HG03066 (cell line): ENCODE results near the gene IER3.
"Not testable (repeated sequence)": the region's sequence is repeated elsewhere in the genome, so short reads cannot be mapped to it uniquely, and the experiment has no call there.

ENCODE experiments used
- ATAC-seq: cut with Tn5 transposase; IDR thresholded peaks from one replicate; pipeline ENCODE4 v1.9.1; 2021; ENCODE audit warnings: low read depth; ENCODE audit not compliant: unreplicated experiment

The IER3 gene

DNA sequence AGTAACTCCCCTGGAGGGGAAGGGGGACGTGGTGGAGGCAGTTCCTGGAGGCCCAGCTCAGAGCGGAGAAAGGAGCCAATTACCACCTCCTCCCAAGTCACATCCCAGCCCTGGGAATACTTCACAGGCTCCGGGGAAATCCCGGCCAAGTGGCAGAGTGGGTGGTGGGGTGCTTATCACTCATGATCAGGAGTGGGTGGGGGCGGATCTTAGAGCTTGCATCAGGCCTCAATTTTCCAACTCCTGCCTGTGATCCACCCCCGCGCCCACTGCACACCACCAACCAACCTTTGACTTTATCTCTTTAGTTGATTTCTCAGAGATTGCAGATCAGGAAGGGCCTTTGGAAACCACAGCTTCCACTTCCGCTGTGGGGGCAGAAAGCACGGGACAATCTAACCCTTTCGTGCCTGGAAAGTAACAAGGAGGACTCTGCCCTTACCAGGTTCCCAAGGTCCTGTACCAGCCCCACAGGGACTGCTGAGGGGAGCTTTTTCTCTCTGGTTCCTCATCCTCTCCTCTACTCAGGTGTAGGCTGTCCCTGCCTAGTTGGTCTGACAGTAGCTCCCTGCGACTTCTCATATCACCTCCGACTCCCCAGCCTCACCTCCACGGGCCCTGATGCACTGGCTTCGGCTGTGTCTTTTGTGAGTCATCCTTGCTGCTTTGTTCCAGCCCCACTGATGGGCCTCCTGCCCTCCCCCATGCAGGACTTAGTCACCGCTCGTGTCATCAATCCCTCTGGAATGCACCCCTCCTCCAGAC lies 24.9 kb upstream of the IER3 start:
- no peak for ATAC-seq

DNA sequence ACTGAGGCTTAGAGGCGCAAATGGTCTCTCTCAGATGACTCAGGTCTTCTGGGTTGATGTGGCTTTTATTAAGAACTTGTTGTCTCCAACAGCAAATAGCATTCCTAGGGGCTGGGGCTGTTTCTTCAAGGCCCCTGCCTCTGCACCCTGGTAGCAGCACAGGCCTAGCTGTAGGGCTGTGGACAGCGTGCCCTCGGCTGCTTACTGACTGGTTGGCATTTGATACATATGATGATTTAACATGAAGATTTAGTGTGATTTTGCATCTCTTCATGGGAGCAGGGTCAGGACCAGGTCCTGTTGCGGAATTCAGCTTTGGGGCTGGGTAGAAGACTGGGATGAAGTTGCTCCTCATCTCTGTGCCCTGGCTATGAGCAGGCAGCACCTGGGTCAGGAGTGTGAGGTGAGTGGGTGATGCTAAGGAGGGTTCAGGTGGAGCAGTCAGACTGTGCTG lies 24.3 kb upstream of the IER3 start:
- no peak for ATAC-seq

DNA sequence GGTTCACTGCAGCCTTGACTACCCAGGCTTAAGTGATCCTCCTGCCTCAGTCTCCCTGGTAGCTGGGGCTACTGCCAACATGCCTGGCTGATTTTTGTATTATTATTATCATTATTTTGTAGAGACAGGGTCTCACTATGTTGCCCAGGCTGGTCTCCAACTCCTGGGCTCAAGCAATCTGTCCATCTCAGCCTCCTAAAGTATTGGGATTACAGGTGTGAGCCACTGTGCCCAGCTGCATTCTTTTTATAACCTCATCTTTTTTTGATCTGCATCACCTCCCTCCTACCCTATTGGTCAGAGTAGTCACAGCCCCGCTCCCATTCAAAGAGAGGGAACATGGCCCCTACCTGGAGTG lies 23.6 kb upstream of the IER3 start:
- ATAC-seq = no peak

GRCh38 chr6:30767158-30767943 lies 23.0 kb upstream of the IER3 start:
- ATAC-seq = no peak

GRCh38 chr6:30766461-30767157 lies 22.3 kb upstream of the IER3 start:
- no peak for ATAC-seq

DNA sequence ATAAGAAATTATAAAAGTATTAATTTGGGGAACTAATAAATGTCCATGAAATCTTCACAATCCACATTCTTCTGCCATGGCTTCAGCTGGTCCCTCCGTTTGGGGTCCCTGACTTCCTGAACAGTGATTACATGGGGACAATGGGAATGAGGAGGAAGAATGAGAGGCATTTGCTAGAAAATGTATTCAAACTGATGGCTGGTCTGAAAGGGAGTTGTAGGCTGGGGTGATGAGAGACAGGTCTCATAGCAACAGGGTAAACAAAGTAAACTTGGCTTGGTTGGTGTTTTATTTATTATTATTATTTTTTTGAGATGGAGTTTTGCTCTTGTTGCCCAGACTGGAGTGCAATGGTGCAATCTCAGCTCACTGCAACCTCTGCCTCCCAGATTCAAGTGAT lies 21.1 kb upstream of the IER3 start:
- not testable (repeated sequence) for ATAC-seq

- ATAC-seq = not testable (repeated sequence)
These were observed 20.2 kb upstream of the IER3 start for GRCh38 chr6:30764490-30765043.

- no peak for ATAC-seq
These were observed 19.5 kb upstream of the IER3 start for GRCh38 chr6:30763618-30764489.

GRCh38 chr6:30763155-30763617 lies 18.8 kb upstream of the IER3 start:
- no peak for ATAC-seq

- no peak for ATAC-seq
These were observed 17.6 kb upstream of the IER3 start for GRCh38 chr6:30761791-30762429.

DNA sequence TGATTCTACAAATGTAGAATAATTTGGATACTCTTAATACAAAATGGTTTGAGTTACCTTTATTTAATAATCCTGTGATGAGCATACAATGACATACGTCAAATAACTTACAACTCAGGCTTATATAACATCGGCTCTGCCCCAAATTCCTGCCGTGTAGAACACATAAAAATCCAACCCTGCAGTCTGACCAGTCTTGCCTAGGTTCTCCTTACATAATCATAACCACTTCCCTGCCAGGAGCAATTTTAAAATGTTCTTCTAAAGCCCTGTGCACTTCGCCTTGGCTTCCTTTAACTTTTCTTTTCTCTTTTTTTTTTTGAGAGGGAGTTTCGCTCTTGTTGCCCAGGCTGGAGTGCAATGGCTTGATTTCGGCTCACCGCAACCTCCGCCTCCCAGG lies 16.2 kb upstream of the IER3 start:
- ATAC-seq = no peak

DNA sequence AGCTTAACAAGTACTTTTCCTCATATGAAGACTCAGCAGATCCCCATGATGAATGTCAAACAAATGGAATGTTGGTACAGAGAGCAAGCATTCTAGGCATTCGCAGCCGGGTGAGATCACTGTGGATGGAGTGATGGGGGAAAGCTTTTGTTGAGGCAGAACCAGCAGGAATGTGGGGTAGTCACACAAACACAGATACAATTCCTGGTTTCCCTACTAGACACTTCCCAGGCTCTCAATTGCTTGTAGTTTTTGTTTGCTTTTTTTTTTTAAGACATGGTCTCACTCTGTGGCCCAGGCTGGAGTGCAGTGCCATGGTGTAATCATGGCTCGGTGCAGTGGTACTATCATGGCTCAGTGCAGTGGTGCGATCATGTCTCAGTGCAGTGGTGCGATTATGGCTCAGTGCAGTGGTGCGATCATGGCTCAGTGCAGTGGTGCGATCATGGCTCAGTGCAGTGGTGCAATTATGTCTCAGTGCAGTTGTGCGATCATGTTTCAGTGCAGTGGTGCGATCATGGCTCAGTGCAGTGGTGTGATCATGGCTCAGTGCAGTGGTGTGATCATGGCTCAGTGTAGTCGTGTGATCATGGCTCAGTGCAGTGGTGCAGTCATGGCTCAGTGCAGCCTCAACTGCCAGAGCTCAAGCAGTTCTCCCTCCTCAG lies 15.4 kb upstream of the IER3 start:
- ATAC-seq = no peak

- ATAC-seq = no peak
These were observed 13.0 kb upstream of the IER3 start for GRCh38 chr6:30757261-30757904.

- ATAC-seq = not testable (repeated sequence)
These were observed 12.2 kb upstream of the IER3 start for GRCh38 chr6:30756405-30757003.

- ATAC-seq = no peak
These were observed 10.3 kb upstream of the IER3 start for GRCh38 chr6:30754631-30755030.

DNA sequence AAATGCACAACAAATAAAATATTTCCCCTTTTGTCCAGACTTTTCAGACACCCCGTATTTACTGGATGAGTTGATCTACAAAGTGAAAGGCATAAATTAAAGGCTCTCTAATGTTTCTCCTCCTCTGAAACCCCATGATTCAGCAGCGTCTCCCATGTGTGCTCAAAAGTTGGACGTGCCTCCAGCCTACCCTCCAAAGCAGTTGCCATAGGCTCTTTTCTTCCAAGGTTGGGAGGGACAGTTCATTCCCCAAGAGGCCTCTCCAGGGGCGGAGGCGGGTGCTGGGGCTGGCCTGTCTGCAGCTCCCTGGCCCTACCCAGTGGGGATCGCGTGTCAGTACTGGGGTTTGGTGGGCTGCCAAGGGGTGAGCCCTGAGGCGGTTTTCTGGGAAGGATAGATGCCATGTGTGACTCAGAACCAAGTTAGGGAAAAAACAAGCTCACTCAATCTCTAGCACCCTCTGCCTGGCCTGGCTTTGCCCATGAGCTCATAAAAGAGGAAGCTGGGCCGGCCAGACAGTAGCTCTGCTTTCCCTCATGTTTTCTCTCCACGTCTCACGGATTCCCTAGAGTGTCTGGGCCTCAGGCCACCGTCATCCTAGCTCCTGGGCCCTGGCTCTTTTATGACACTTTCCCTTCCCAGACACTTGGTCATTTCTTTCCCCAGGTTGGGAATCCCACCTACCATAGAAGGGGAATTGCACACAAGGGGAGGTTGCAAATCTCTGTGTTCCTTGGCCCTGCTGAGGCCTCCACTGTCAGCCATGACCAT lies 8.0 kb upstream of the IER3 start:
- no peak for ATAC-seq

- ATAC-seq = no peak
These were observed 6.0 kb upstream of the IER3 start for GRCh38 chr6:30750379-30750668.
